HepG2 (cell line): Measurements from ENCODE around the gene NPHP3. TPM values are rescaled to one million over a fixed set of nuclear protein-coding genes. Genes with fewer than 3 reads are reported as not detected.

ENCODE experiments used
- AHDC1 ChIP-seq: sonication (generic); formaldehyde crosslinking; IDR thresholded peaks from 2 replicates; pipeline ENCODE4 v1.5.1; 2020; ENCODE audit warnings: mild to moderate bottlenecking, missing genetic modification reagents, borderline replicate concordance
- CSRNP2 ChIP-seq: sonication (generic); formaldehyde crosslinking; conservative IDR thresholded peaks from 2 replicates; pipeline ENCODE4 v1.8.0; 2022; ENCODE audit warnings: low read depth, missing genetic modification reagents
- GATAD1 ChIP-seq: IDR thresholded peaks from 2 replicates; pipeline ENCODE4 v1.6.1; 2016; ENCODE audit warnings: missing genetic modification reagents, missing compliant biosample characterization
- HMG20A ChIP-seq: IDR thresholded peaks from 2 replicates; pipeline ENCODE4 v1.6.1; 2016; ENCODE audit warnings: borderline replicate concordance
- HNF4A ChIP-seq: sonication (generic); formaldehyde crosslinking; IDR thresholded peaks from 2 replicates; pipeline ENCODE4 v1.4.0; 2020; ENCODE audit warnings: missing genetic modification reagents
- NCOR1 ChIP-seq: fragments of 200-600 bp; sonication (generic); IDR thresholded peaks from 2 replicates; pipeline ENCODE4 v1.7.0; 2017; ENCODE audit warnings: antibody characterized with exemption, low read length, borderline replicate concordance
- NR0B2 ChIP-seq: sonication (generic); formaldehyde crosslinking; IDR thresholded peaks from 2 replicates; pipeline ENCODE4 v1.4.0; 2020; ENCODE audit warnings: mild to moderate bottlenecking, missing genetic modification reagents
- NRL ChIP-seq: sonication (generic); formaldehyde crosslinking; IDR thresholded peaks from 2 replicates; pipeline ENCODE4 v1.5.0; 2020; ENCODE audit warnings: missing genetic modification reagents, mild to moderate bottlenecking, moderate library complexity, borderline replicate concordance
- PHF21A ChIP-seq: sonication (generic); formaldehyde crosslinking; IDR thresholded peaks from 2 replicates; pipeline ENCODE4 v1.5.0; 2020; ENCODE audit warnings: mild to moderate bottlenecking, missing genetic modification reagents
- POLR2AphosphoS5 ChIP-seq: IDR thresholded peaks from 2 replicates; pipeline ENCODE4 v1.6.1; 2012; ENCODE audit warnings: low read depth, low read length
- PPARG ChIP-seq: conservative IDR thresholded peaks from 2 replicates; pipeline ENCODE4 v1.6.1; 2016; ENCODE audit warnings: missing biosample characterization, missing genetic modification reagents
- REPIN1 ChIP-seq: sonication (generic); formaldehyde crosslinking; IDR thresholded peaks from 2 replicates; pipeline ENCODE4 v1.8.0; 2022; ENCODE audit warnings: missing genetic modification reagents, low read depth, mild to moderate bottlenecking, borderline replicate concordance
- RORA ChIP-seq: sonication (generic); formaldehyde crosslinking; IDR thresholded peaks from 2 replicates; pipeline ENCODE4 v1.5.0; 2020; ENCODE audit warnings: mild to moderate bottlenecking, missing genetic modification reagents, moderate library complexity
- SAP130 ChIP-seq: IDR thresholded peaks from 2 replicates; pipeline ENCODE4 v1.6.1; 2016; ENCODE audit warnings: low read depth
- SNAI1 ChIP-seq: sonication (generic); formaldehyde crosslinking; IDR thresholded peaks from 2 replicates; pipeline ENCODE4 v1.5.0; 2020; ENCODE audit warnings: mild to moderate bottlenecking, missing genetic modification reagents, borderline replicate concordance
- TBP ChIP-seq: sonication (generic); formaldehyde crosslinking; IDR thresholded peaks from 2 replicates; pipeline ENCODE4 v1.5.0; 2020; ENCODE audit warnings: missing genetic modification reagents
- TEAD3 ChIP-seq: optimal IDR thresholded peaks from 2 replicates; pipeline ENCODE3; 2016; ENCODE audit warnings: borderline replicate concordance
- ZNF280D ChIP-seq: sonication (generic); formaldehyde crosslinking; IDR thresholded peaks from 2 replicates; pipeline ENCODE4 v1.5.1; 2020; ENCODE audit warnings: mild to moderate bottlenecking, missing genetic modification reagents
- polyA plus RNA-seq, 8 experiments: library from polyadenylated mRNA; depleted of rRNA in 3 of 8; stranded (reverse) in 7 of 8; unstranded in 1 of 8; fragments of >200 nt; fragmentation: Illumina TruSeq in 4 of 8; extraction: Trizol in 4 of 8; gene quantifications; 2 replicates each; pipeline versions ENCODE4 v1.2.1 to v1.2.3, GENCODE V29; 2011 to 2016; ENCODE audit warnings: low read depth in 4 of 8, missing spikeins in 1 of 8, mixed read lengths in 1 of 8; ENCODE audit not compliant: insufficient read depth in 1 of 8
- total RNA-seq, 5 experiments: library from RNA; depleted of rRNA; stranded (reverse); fragments of >200 nt; fragmentation: Illumina TruSeq; extraction: Trizol; gene quantifications; 2 replicates each; pipeline ENCODE4 v1.2.3, GENCODE V29; 2016; ENCODE audit warnings: low read depth in 1 of 5

NPHP3 gene
- total and polyA plus RNA-seq, 2 of the 13 experiments (the other 11 are each of a cell fraction or from before 2014, with no cell fraction given), result 11.0 to 20.2 TPM

- TF ChIP-seq CSRNP2 (CRISPR knock-in tag) (no peak), RORA (CRISPR knock-in tag) (no peak), REPIN1 (CRISPR knock-in tag) (0 out of 2 replicates have a peak, but pooled peaks have one; percentile 25), TBP (CRISPR knock-in tag) (no peak), PHF21A (CRISPR knock-in tag) (peak; percentile 64; the same call in 1 of the 2 replicates), NRL (CRISPR knock-in tag) (no peak), PPARG (CRISPR knock-in tag) (peak; percentile 91), GATAD1 (CRISPR knock-in tag) (peak; percentile 31; the same call in 1 of the 2 replicates), SAP130 (CRISPR knock-in tag) (peak; percentile 72), SNAI1 (CRISPR knock-in tag) (no peak), HMG20A (CRISPR knock-in tag) (peak; percentile 87), AHDC1 (CRISPR knock-in tag) (peak; percentile 73; the same call in 1 of the 2 replicates), NCOR1 (peak; percentile 94), TEAD3 (peak; percentile 66), ZNF280D (CRISPR knock-in tag) (0 out of 2 replicates have a peak, but pooled peaks have one; percentile 51), POLR2AphosphoS5 (0 out of 2 replicates have a peak, but pooled peaks have one; percentile 35), NR0B2 (CRISPR knock-in tag) (no peak), HNF4A (peak; percentile 97)
Measured at GRCh38 chr3:132657869-132658747, 64.1 kb downstream of the NPHP3 start (continued).
